Colonic mucosa (tissue), 4 donors: ENCODE results near the gene ZMPSTE24. TPM values are rescaled to one million over a fixed set of nuclear protein-coding genes. Genes with fewer than 3 reads are reported as not detected.
"Not testable (repeated sequence)": the region's sequence is repeated elsewhere in the genome, so short reads cannot be mapped to it uniquely, and the experiment has no call there.

Experiments
- DNase-seq: peaks from one replicate; pipeline ENCODE4 v3.0.0-alpha.2; 2020
- H3K27ac ChIP-seq: fragments of 200-600 bp; one replicate; pipeline ENCODE4 v1.8.0; 2021
- H3K27me3 ChIP-seq: fragments of 200-600 bp; one replicate; pipeline ENCODE4 v1.8.0; 2021
- H3K36me3 ChIP-seq: fragments of 200-600 bp; one replicate; pipeline ENCODE4 v1.8.0; 2021
- H3K4me1 ChIP-seq: fragments of 200-600 bp; one replicate; pipeline ENCODE4 v1.8.0; 2021; ENCODE audit warnings: mild to moderate bottlenecking
- H3K4me3 ChIP-seq: fragments of 200-600 bp; one replicate; pipeline ENCODE4 v1.8.0; 2021
- H3K9ac ChIP-seq, 2 donors: one replicate each; pipeline ENCODE4 v1.7.0; 2013; ENCODE audit warnings: control low read depth in 2 of 2, low read depth in 2 of 2, low read length in 2 of 2
- H3K9me3 ChIP-seq: fragments of 200-600 bp; one replicate; pipeline ENCODE4 v1.8.0; 2021
- intact Hi-C: fragments of 100-400 bp; cut with DNase I; formaldehyde crosslinking; loops from one replicate; pipeline ENCODE4 v1.14.1; 2022
- total RNA-seq, 2 donors: library from RNA; stranded (reverse); fragmentation: NEBNext Ultra II Directional in 1 of 2; extraction: Animal tissue kit (Norgen Biotek cat#: 25700) in 1 of 2; gene quantifications; one replicate each; pipeline ENCODE4 v1.2.1, GENCODE V29; 2021
- TF ChIP-seq, protein P1 (sequence below): fragments of 200-600 bp; IDR thresholded peaks from one replicate; pipeline ENCODE4 v1.8.0; 2022; ENCODE audit warnings: antibody characterized with exemption, mild to moderate bottlenecking
- donor health status: healthy.
- donor health status: DM: no; HTN: no; CAD: no.
- donor health status: DM: no; HTN: no; CAD: no.

The ZMPSTE24 gene
- 10 to 100 TPM; 49.7 to 62.8 TPM for total RNA-seq

DNA sequence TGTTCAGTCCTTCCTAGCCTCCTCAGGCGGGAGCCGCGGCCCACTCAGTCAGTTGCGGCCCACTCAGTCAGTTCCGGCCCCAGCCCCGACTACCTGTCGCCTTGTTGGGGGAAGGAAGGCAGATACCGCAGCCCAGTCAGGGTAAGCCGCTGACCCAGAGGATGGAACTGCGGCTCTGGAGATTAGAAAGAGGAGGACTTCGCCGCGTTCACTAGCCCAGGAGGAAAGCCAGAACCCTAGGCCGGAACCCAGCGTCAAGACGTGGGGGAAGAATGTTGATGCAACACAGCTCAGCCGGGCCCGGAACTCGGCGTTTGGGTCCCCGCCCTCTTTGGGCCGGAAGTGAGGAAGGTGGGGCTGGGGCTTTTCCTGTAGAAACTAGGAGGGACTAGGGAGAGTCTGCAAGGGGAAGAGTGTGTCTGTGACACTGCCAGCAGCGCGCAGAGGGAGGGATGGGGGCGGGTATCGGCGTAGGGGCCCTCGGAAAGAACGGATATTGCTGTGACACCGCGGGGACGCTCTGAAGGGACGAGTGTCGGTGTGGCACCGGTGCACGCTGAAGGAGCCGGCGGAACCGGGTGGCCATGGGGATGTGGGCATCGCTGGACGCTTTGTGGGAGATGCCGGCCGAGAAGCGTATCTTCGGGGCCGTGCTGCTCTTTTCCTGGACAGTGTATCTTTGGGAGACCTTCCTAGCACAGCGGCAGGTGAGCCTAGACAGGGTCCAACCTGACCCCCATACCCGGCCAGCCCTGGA, at the start of gene ZMPSTE24:
ZMPSTE24 (plus strand) TSS at position 549 of the 757 bp plus-strand sequence; CDS start at position 585, 36 bp downstream.
- Histone ChIP-seq H3K4me1 (no peaks in the 10 kb centered on the region), H3K36me3 (no peaks in the 10 kb centered on the region), H3K9me3 (no peaks in the 10 kb centered on the region), H3K9ac (peak within 1 kb of the TSS; percentile 98), H3K4me3 (peak within 1 kb of the TSS; percentile 83), H3K27ac (peak within 1 kb of the TSS; percentile 96), H3K27me3 (no peaks in the 10 kb centered on the region)
- TF ChIP-seq, protein P1, sequence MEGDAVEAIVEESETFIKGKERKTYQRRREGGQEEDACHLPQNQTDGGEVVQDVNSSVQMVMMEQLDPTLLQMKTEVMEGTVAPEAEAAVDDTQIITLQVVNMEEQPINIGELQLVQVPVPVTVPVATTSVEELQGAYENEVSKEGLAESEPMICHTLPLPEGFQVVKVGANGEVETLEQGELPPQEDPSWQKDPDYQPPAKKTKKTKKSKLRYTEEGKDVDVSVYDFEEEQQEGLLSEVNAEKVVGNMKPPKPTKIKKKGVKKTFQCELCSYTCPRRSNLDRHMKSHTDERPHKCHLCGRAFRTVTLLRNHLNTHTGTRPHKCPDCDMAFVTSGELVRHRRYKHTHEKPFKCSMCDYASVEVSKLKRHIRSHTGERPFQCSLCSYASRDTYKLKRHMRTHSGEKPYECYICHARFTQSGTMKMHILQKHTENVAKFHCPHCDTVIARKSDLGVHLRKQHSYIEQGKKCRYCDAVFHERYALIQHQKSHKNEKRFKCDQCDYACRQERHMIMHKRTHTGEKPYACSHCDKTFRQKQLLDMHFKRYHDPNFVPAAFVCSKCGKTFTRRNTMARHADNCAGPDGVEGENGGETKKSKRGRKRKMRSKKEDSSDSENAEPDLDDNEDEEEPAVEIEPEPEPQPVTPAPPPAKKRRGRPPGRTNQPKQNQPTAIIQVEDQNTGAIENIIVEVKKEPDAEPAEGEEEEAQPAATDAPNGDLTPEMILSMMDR: no peak
- peak; percentile 97 for DNase-seq
- intact Hi-C loops: loop anchor here (2.0 kb wide), 1 partner anchor 97 kb away; the partner anchor contains the start of gene RLF

DNA sequence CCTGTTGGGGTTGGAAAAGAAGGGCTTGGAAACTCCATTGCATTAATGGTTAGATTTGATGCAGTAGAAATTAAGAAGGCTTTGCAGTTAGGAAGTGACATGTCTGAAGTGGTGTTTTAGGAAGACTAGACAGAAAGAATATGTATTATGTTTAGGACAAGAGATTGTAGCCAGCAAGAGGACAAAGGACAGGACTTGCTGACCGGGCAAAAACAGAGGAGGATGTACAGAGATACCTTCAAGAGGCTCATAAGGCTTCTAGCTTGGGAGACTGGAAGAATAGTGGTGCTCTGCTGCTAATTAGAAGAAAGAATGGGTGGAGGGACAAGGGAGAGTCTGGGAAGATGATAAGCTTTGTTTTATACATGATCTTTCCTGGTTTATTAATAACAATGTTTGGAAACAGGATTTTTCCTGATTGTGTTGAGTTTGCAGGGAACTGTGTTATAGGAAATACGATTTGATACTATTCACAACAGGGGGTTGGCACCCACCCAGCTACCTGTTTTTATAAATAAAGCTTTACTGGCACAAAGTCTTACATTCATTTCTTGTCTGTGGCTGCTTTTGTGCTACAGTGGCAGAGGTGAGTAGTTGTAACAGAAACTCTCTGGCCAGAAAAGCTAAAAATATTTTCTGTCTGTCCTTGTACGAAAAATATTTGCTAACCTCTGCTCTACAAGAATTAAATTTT, 47.4 kb upstream of the ZMPSTE24 start:
- H3K9me3 ChIP-seq: no peaks in the 10 kb centered on the region
- no peak for DNase-seq
- H3K27me3 ChIP-seq: no peaks in the 10 kb centered on the region
- no peak overlapping the region for H3K27ac ChIP-seq
- no peaks in the 10 kb centered on the region for H3K36me3 ChIP-seq
- intact Hi-C loops: no loop called here
- H3K4me1 ChIP-seq: no peaks in the 10 kb centered on the region
- H3K9ac ChIP-seq: no peak overlapping the region
- TF ChIP-seq, protein P1: no peak
- no peak overlapping the region for H3K4me3 ChIP-seq

DNA sequence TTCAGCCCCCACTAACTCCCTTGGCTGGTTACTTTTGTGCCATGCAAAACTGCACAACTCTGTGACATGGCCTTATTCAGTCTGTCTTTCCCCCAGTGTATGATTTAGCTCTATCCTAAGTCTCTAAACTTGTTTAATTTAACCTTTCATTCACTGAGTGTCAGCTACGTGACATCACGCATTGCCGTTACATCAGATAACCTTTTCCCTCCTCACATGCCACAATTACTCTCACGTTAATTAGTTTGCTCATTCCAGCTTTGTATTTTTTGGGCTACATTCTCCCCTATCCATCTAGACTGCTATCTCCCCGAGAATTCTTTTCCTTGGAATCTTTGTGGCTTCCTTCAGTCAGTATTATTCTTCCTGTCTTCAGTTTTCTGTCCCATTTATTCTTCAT, 39.7 kb upstream of the ZMPSTE24 start:
- Histone ChIP-seq H3K36me3 (no peaks in the 10 kb centered on the region), H3K4me3 (no peak overlapping the region), H3K9ac (no peak overlapping the region), H3K9me3 (no peaks in the 10 kb centered on the region), H3K27me3 (no peaks in the 10 kb centered on the region), H3K4me1 (no peaks in the 10 kb centered on the region), H3K27ac (no peak overlapping the region)
- intact Hi-C loops: no loop called here
- TF ChIP-seq, protein P1: no peak
- DNase-seq: no peak

DNA sequence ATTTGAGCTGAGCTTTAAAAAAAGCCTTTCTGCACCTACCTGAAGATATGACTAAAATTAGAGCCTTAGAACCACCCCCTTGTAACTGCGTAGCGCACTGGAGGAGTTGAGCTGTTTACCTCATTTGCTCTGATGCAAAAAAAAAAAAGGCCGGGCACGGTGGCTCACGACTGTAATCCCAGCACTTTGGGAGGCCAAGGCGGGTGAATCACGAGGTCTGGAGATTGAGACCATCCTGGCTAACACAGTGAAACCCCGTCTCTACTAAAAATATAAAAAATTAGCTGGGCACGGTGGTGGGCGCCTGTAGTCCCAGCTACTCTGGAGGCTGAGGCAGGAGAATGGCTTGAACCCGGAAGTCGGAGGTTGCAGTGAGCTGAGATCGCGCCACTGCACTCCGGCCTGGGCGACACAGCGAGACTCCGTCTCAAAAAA, 36.5 kb upstream of the ZMPSTE24 start:
- H3K36me3 ChIP-seq, H3K9me3 ChIP-seq, H3K4me3 ChIP-seq, H3K27me3 ChIP-seq, H3K9ac ChIP-seq, intact Hi-C loops, H3K4me1 ChIP-seq, H3K27ac ChIP-seq, DNase-seq: not testable (repeated sequence)

DNA sequence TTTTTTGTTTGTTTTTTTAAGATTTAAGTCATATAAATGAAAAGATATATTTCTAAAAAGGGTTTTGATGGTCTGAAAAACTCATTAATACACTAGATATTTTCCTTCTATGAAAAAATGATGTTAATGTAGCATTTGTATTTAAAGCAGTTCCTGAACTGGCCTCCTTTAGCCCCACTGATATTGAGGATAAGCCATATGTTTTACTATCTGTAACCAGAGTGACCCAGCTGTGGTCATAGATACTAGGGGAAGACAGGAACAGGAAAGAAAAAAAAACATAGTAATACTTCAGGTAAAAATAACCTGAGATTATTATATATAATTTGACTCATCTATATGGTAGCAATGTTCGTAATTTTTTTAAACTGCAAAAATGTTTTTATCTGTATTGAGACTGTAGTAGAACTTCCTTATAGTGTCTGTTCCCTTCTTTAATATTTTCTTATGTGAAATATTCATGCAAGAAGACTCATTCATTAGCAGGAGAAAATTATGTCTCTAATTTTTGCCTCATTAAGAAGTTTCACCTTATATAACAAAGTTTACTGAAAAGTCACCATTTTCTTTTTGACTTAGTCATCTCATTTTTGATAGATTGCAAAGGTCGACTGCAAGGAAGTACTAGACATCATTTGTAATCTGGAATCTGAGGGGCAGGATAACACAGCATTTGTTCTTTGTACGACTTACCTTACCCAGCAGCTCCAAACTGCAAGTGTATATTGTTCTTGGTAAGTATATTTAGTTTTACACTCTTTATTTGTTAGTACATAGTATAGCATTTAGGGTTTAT, 35.9 kb upstream of the ZMPSTE24 start:
- Histone ChIP-seq H3K27ac (no peak overlapping the region), H3K36me3 (no peaks in the 10 kb centered on the region), H3K4me1 (no peaks in the 10 kb centered on the region), H3K9me3 (no peaks in the 10 kb centered on the region), H3K9ac (no peak overlapping the region), H3K27me3 (no peaks in the 10 kb centered on the region), H3K4me3 (no peak overlapping the region)
- TF ChIP-seq, protein P1: no peak
- intact Hi-C loops: no loop called here
- no peak for DNase-seq
